ENCODE data around the gene DCST2.
A peak's percentile ranks its signal among the peaks of the same experiment; 100 is the strongest.

DCST2 gene

GRCh38 chr1:155081472-155082300 is 48.1 kb upstream of the DCST2 start:
- H3K79me2 ChIP-seq (ENCODE audit: insufficient read depth, low read length) = peaks cover 6% of the 10 kb centered on the region; the same call in 1 of the 2 replicates
- peak overlapping the region; percentile 18 for H3K9ac ChIP-seq (ENCODE audit: low read depth, low read length, poor library complexity, severe bottlenecking)
- H3K9me3 ChIP-seq (ENCODE audit: insufficient read depth, low read depth, low read length) = no peaks in the 10 kb centered on the region
- H3F3A ChIP-seq (ENCODE audit: low read depth) = peaks cover 11% of the 10 kb centered on the region; the same call in 1 of the 2 replicates
- H3K27me3 ChIP-seq (ENCODE audit: insufficient read depth, low read length, poor library complexity, severe bottlenecking) = no peaks in the 10 kb centered on the region
- H3K4me3 ChIP-seq (ENCODE audit: low read length, poor library complexity, severe bottlenecking) = peak overlapping the region; percentile 77
- no peaks in the 10 kb centered on the region for H3K9me2 ChIP-seq (replicated peaks; ENCODE audit: low read depth, low read length)
- TF ChIP-seq EZH2phosphoT487 (IDR thresholded peaks at IDR 0.05; ENCODE audit: borderline replicate concordance) (no peak), CTCF (conservative IDR thresholded peaks at IDR 0.05; ENCODE audit: low read length) (no peak)
- H3K4me2 ChIP-seq (ENCODE audit: low read depth, low read length, poor library complexity, severe bottlenecking) = peak overlapping the region; percentile 92
- H4K20me1 ChIP-seq (ENCODE audit: insufficient read depth, low read length, poor library complexity, severe bottlenecking) = peaks cover 5% of the 10 kb centered on the region
- H3K36me3 ChIP-seq (ENCODE audit: insufficient read depth, low read length) = no peaks in the 10 kb centered on the region
- H3K4me1 ChIP-seq (ENCODE audit: insufficient read depth, low read length, poor library complexity, severe bottlenecking) = peaks cover 52% of the 10 kb centered on the region
- no peak overlapping the region for H2AFZ ChIP-seq (ENCODE audit: low read length)

DNA sequence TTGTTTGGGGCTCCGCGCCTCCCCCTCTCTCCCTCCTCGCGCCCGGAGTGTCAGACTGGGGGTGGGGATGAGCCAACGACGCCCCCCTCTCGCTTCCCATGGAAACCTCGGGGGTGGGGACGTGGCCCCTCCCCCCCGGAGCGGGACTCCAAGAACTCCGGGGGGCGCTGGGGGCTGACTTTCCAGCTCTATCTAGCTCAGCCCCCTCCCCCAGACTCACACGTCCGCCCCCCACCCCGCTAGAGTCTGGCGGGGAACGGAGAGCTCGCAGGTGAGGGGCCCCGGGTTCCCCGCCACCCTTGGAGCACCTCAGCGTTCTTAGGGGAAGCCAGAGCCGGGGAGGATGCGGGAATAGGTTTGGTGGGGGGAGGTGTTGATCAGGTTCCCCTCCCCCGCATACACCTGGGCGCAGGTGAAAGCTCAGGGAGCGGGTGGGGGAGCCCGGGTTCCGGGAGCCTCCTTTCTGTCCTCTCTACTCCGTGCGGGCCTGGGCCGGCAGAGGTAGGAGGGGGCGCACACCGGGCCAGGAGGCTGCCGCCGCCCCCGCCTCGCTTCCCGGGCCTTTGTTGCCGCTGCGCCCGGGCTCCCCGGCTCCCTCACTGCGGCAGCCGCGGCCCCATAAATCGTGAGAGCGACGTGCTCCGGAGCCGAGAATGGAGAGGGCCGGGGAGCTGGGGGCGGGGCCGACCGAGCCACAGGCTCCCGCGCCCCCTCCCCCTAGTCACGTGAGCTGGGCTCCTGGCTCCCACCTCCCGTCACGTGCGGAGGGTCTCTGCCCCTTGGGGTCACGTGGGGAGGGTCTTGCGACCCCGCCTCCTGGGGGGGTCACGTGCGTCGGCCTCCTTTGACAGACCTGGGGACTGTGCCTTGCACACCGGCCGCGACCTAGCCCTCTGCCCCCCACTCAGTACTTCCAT is 47.0 kb upstream of the DCST2 start:
- peaks cover 2% of the 10 kb centered on the region for H4K20me1 ChIP-seq (ENCODE audit: insufficient read depth, low read length, poor library complexity, severe bottlenecking)
- no peaks in the 10 kb centered on the region for H3K36me3 ChIP-seq (ENCODE audit: insufficient read depth, low read length)
- H3K4me2 ChIP-seq (ENCODE audit: low read depth, low read length, poor library complexity, severe bottlenecking) = peak overlapping the region; percentile 92
- H3K4me3 ChIP-seq (ENCODE audit: low read length, poor library complexity, severe bottlenecking) = peak overlapping the region; percentile 77
- peak overlapping the region; percentile 63 for H2AFZ ChIP-seq (ENCODE audit: low read length)
- TF ChIP-seq CTCF (conservative IDR thresholded peaks at IDR 0.05; ENCODE audit: low read length) = no peak
- TF ChIP-seq EZH2phosphoT487 (IDR thresholded peaks at IDR 0.05; ENCODE audit: borderline replicate concordance) = no peak
- H3K9me2 ChIP-seq (replicated peaks; ENCODE audit: low read depth, low read length) = no peaks in the 10 kb centered on the region
- H3K79me2 ChIP-seq (ENCODE audit: insufficient read depth, low read length) = no peaks in the 10 kb centered on the region; the same call in 1 of the 2 replicates
- H3K27me3 ChIP-seq (ENCODE audit: insufficient read depth, low read length, poor library complexity, severe bottlenecking) = no peaks in the 10 kb centered on the region
- peaks cover 54% of the 10 kb centered on the region for H3K4me1 ChIP-seq (ENCODE audit: insufficient read depth, low read length, poor library complexity, severe bottlenecking)
- H3K9ac ChIP-seq (ENCODE audit: low read depth, low read length, poor library complexity, severe bottlenecking) = peak overlapping the region; percentile 74
- H3F3A ChIP-seq (ENCODE audit: low read depth) = peaks cover 11% of the 10 kb centered on the region; the same call in 1 of the 2 replicates
- no peaks in the 10 kb centered on the region for H3K9me3 ChIP-seq (ENCODE audit: insufficient read depth, low read depth, low read length)

DNA sequence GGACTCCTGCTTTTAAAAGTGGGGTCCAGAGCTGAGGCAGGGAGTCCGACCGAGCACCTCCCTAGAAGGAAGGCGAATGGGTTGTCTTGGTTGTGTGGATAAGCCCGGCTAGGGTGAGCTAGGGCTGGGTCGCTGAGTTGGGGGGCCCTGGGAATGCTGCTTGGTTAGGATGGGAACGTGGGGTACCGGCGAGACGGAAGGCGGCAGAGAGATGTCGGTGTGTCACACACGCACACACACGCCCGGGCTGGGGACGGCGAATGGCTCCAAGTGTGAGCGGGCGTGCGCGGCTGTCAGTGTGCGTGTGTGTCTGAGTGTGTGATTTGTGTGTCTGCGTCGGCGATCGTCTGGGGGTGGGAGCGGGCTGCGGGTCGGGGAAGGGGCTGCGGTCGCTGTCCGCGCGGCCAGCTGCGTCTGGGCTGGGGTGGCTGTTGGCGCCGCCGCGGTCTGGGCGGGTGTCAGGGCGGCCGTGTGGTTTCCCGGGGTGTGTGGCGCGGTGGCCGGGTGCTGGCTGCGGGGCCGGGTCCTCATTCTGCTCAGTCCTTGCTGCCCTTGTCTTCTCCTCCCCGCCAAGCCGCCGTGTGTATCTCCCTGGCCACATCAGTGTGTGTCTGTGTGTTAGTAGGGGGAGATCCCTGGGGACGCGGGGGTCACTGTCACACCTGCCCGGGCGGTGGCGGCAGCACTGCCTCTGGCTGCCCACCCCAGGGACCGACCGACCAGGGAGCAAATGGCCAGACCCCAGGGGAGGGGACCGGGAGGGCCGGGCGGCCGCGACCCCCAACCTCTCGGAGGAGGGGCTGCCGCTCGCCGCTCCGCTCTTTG is 46.1 kb upstream of the DCST2 start:
- H3K9ac ChIP-seq (ENCODE audit: low read depth, low read length, poor library complexity, severe bottlenecking) = peak overlapping the region; percentile 74
- H3K27me3 ChIP-seq (ENCODE audit: insufficient read depth, low read length, poor library complexity, severe bottlenecking) = no peaks in the 10 kb centered on the region
- no peak overlapping the region for H2AFZ ChIP-seq (ENCODE audit: low read length)
- peak overlapping the region; percentile 92 for H3K4me2 ChIP-seq (ENCODE audit: low read depth, low read length, poor library complexity, severe bottlenecking)
- H3K4me3 ChIP-seq (ENCODE audit: low read length, poor library complexity, severe bottlenecking) = peak overlapping the region; percentile 77
- H3K36me3 ChIP-seq (ENCODE audit: insufficient read depth, low read length) = no peaks in the 10 kb centered on the region
- H3F3A ChIP-seq (ENCODE audit: low read depth) = peaks cover 7% of the 10 kb centered on the region; the same call in 1 of the 2 replicates
- no peaks in the 10 kb centered on the region for H3K9me2 ChIP-seq (replicated peaks; ENCODE audit: low read depth, low read length)
- H3K9me3 ChIP-seq (ENCODE audit: insufficient read depth, low read depth, low read length) = no peaks in the 10 kb centered on the region
- TF ChIP-seq CTCF (conservative IDR thresholded peaks at IDR 0.05; ENCODE audit: low read length) (no peak), EZH2phosphoT487 (IDR thresholded peaks at IDR 0.05; ENCODE audit: borderline replicate concordance) (no peak)
- H4K20me1 ChIP-seq (ENCODE audit: insufficient read depth, low read length, poor library complexity, severe bottlenecking) = no peaks in the 10 kb centered on the region
- peaks cover 61% of the 10 kb centered on the region for H3K4me1 ChIP-seq (ENCODE audit: insufficient read depth, low read length, poor library complexity, severe bottlenecking)
- no peaks in the 10 kb centered on the region for H3K79me2 ChIP-seq (ENCODE audit: insufficient read depth, low read length)
